Measurements from ENCODE around the gene ESYT3.
A peak's percentile ranks its signal among the peaks of the same experiment; 100 is the strongest.
"Not testable (repeated sequence)": the region's sequence is repeated elsewhere in the genome, so short reads cannot be mapped to it uniquely, and the experiment has no call there.

The ESYT3 gene

GRCh38 chr3:138408751-138409570 is 25.5 kb upstream of the ESYT3 start:
- no peak for DNase-seq

DNA sequence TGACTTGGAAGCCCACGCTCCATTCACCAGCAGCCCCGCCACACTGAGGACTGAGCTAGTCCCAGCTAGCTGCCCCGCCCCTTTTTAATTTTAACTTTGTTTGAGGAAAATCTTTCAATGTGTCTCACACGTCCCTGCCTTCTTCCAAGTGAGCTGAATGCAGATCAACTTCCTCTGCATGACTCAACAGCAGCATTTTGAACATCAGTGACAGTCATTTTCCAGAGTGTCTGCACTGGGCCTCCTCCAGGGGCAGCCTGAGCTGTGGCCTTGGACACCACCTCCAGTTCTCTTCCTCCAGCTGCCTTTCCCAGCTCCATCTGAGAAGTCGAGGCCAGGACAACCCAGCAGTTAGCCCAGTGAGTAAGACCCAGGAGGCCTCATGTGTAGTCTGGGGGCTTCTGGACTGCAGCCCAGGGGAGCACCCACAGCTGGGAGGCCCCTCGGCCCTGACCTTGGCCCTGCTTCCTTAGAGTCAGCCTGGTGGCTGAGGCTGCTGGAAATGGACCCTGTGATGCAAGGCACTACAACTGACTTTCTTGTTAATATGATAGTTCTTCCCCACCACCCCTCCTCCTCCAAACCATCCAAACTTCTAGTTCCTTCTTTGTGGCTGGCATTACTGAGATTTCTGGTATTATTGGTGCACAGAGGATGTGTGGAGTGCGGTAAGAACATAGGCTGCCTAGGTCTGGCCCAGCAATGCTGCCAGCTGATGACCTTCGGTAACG is 21.4 kb upstream of the ESYT3 start:
- peak; percentile 65 for DNase-seq

- DNase-seq = not testable (repeated sequence)
Observed at GRCh38 chr3:138416236-138416635, 18.2 kb upstream of the ESYT3 start.

DNA sequence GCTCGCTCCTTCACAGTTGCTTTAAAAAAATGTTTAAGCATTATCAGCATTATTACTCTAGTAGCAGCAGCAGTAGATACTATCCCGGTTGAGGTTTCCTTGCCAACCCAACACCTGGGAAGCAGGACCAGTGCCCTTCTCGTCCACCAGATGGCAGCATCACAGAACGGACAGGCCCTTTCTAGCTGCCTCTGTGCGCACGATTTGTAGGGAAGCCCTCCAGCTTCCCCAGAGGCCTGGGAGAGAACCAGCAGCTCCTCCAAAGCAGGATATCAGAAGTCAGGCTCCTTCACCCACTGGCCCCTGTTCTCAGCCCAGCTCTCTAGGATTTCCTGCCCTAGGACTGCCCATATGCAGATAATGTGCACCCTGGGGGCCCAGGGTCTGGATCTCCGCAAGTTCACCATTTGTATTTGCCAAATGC is 16.8 kb upstream of the ESYT3 start:
- DNase-seq = peak; percentile 78

- DNase-seq = no peak
Observed at GRCh38 chr3:138418601-138419206, 15.7 kb upstream of the ESYT3 start.

DNA sequence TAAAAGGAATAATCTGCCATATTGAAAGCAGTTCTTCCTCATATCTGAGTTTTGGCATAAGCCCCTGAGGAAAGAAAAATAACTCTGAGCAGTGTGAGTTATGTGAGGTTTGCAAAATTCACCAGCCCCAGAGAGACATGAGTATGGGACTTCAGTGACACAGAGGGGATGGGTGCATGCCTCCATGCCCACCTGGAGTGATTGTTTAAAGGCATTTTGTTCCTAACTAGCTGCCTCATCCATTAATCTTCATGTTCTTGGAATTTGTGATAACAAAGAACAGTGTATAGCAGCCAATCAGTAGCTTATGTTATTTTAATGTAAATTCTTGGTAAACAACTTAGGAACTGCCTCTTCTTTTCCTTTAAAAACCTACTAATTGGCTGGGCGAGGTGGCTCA is 11.1 kb upstream of the ESYT3 start:
- no peak for DNase-seq

- DNase-seq = no peak
Observed at GRCh38 chr3:138424323-138424722, 10.1 kb upstream of the ESYT3 start.

DNA sequence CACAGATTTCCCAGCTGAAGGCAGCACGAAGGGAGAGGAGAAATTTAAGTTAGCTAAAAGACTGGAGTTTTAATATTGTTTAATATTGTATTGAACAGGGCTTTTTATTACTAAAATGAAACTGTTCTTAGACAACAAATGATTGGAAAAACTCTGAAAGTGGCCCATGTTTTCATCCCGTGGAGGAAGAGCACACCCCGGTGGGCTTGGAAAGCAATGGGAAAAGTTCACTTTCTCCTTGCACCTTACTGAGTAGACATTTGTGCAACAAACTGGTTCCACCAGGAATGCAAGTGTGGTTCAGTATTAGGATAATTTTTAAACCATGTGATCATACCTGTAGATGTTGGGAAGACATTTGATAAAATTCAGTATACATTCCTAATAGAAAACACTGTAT is 8.2 kb upstream of the ESYT3 start:
- no peak for DNase-seq

GRCh38 chr3:138426754-138427153 is 7.7 kb upstream of the ESYT3 start:
- DNase-seq = not testable (repeated sequence)

- no peak for DNase-seq
Observed at GRCh38 chr3:138429665-138430064, 4.8 kb upstream of the ESYT3 start.

DNA sequence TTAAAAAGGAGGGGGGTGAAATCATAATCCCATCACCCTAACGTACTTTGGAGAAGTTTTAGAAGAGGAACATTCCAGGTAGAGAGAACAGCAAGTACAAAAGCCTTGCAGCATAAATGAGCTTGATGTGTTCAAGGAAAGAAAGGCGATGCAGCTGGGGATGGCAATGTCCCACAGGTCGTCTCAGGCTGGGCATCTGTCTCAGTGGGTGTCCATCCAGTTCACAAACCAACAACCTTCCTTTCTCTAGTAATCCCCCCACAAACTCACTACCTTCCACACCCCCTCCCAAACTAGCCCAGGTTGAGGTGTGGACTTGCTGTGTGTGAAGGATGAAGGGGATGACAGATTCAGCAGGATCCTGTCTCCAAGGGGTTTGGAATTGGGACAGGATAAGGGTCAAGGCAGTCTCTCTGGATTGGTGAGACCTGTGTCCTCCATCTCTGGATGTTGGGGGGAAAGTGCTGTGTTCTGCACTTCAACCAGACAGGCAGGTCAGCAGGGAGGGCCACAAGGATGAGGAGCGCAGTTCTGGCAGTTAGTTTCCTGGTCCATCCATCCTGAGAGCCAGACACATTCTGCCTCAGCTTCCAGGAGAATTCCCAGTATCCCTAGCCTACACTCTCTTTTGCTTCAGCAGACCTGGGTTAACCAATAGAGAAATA is 1.7 kb upstream of the ESYT3 start:
- DNase-seq = no peak

- no peak for DNase-seq
Observed at GRCh38 chr3:138433892-138434275, 532 bp upstream of the ESYT3 start.

DNA sequence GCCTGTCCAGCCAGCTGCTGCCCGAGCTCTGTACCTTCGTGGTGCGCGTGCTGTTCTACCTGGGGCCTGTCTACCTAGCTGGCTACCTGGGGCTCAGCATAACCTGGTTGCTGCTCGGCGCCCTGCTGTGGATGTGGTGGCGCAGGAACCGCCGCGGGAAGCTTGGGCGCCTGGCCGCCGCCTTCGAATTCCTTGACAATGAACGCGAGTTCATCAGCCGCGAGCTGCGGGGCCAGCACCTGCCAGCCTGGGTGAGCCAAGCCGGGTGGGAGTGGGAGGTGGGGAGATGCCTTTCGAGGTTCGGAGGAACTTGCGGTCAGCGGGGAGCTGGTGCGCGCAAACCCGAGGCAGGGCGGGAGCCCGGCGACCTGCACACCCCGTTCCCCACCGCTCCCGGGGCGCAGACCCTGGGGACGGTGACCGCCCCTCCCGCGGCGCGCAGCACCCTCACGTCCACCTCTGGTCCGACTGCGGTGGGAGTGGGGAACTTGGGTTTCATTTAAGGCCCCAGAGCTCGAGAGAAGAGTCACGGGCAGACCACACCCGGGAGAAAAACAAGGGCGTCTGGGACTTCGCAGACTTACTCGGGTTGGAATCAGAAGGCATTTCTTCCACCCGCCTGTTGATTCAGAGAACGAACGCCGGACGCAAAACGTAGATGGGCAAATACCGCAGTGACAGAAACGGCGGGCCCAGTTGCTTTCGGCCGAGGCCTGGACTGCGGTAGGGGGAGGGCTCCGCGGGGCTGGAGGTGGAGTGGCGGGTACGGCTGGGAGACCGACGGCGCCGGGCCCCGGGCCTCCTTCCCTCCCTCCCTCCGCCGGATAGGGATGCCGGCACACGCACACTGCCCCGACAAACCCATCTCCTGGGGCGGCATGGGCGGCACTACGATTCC is 708 bp downstream of the ESYT3 start:
- no peak for DNase-seq

DNA sequence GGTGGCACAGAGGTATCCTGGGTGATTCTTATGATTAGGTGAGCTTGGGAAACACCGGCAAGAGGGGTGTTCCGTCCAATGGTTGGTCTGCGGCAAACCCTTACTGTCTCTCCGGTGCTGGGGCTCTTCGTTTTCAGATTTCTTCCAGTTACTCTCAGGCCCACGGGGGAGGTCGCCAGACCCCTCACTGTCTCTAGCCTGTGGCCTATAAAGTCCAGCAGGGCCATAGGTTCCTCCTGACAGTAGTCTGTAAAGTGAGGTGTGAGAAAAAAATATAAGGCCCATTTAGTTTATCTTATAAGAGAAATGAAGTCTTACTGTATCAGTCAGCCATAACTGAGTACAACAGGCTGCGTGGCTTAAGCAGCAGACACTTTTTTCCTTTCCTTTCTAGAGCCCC is 1.4 kb downstream of the ESYT3 start:
- DNase-seq = no peak

- no peak for DNase-seq
Observed at GRCh38 chr3:138437281-138437680, 2.9 kb downstream of the ESYT3 start.

- no peak for DNase-seq
Observed at GRCh38 chr3:138438896-138439295, 4.5 kb downstream of the ESYT3 start.

DNA sequence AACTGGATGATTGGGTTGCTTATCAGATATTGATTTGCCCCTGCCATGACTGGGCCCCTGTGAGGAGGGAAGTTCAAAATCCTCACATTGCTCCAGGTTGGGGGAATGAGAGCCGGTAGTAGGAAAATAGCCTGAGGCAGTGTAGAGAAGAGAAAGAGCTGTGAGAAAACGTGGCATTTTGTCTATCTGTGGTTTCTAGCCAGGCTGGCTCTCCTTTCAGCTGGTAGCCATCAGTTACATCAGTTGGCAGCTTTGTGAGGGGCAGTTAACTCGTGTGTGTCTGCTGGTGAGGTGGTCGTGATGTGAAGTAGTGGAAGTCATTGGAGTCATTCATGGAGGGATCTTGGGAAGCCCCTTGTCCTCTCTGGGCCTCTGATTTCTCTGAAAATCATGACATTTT is 5.2 kb downstream of the ESYT3 start:
- DNase-seq = no peak

- peak; percentile 47 for DNase-seq
Observed at GRCh38 chr3:138440121-138440521, 5.7 kb downstream of the ESYT3 start.

GRCh38 chr3:138440596-138440995 is 6.2 kb downstream of the ESYT3 start:
- DNase-seq = peak; percentile 35

- DNase-seq = no peak
Observed at GRCh38 chr3:138441256-138441655, 6.8 kb downstream of the ESYT3 start.

- DNase-seq = peak; percentile 71
Observed at GRCh38 chr3:138441742-138442141, 7.3 kb downstream of the ESYT3 start.

- peak; percentile 78 for DNase-seq
Observed at GRCh38 chr3:138442433-138442832, 8.0 kb downstream of the ESYT3 start.
